Right lobe of liver (tissue), 4 donors: ENCODE data around the gene OR7A5.
"Not testable (repeated sequence)": the region's sequence is repeated elsewhere in the genome, so short reads cannot be mapped to it uniquely, and the experiment has no call there.

Experiments
- CTCF ChIP-seq, 4 donors: fragments of 200-600 bp in 3 of 4; fragments of 450-650 bp in 1 of 4; IDR thresholded peaks; one replicate each; pipeline versions ENCODE4 v1.5.1 to v1.8.0; 2016 to 2022; ENCODE audit warnings: antibody characterized with exemption in 4 of 4, mild to moderate bottlenecking in 2 of 4
- POLR2A ChIP-seq: fragments of 450-650 bp; IDR thresholded peaks from one replicate; pipeline ENCODE4 v1.6.1; 2017; ENCODE audit warnings: antibody characterized with exemption, mild to moderate bottlenecking
- donor health status: DM: no; HTN: no; CAD: no.
- donor health status: DM: no; HTN: no; CAD: no.
- donor health status: DM: no; HTN: yes; CAD: no.

GRCh38 chr19:14784730-14785101 lies 50.3 kb downstream of the OR7A5 start:
- not testable (repeated sequence) for TF ChIP-seq POLR2A; CTCF (IDR thresholded peaks at IDR 0.05)
